Measurements from ENCODE around the gene SPAG9.
"Not testable (repeated sequence)": the region's sequence is repeated elsewhere in the genome, so short reads cannot be mapped to it uniquely, and the experiment has no call there.

The SPAG9 gene

GRCh38 chr17:50944902-50945720 lies 175.6 kb downstream of the SPAG9 start:
- POLR2A ChIA-PET, result interaction anchor here (0.9 to 4.5 kb wide), 6 partner anchors 14 to 92 kb away, joined by 3 to 53 read pairs (median 4); partner anchors contain the start of gene TOB1
- CTCF ChIA-PET, result interaction anchor here (1.1 kb wide), 1 partner anchor 12 kb away, joined by 3 read pairs; no protein-coding TSS in a partner anchor
- TF ChIP-seq CTBP1 (IDR thresholded peaks at IDR 0.05; ENCODE audit: borderline replicate concordance) (no peak), NFRKB (IDR thresholded peaks at IDR 0.05) (no peak), LEF1 (IDR thresholded peaks at IDR 0.05; ENCODE audit: borderline replicate concordance) (no peak), HDGF (IDR thresholded peaks at IDR 0.05; ENCODE audit: borderline replicate concordance) (no peak), ELF4 (IDR thresholded peaks at IDR 0.05) (no peak), ZNF384 (IDR thresholded peaks at IDR 0.05) (no peak), L3MBTL2 (conservative IDR thresholded peaks at IDR 0.05) (no peak), PKNOX1 (IDR thresholded peaks at IDR 0.05) (no peak)
- DNase-seq (ENCODE audit: extremely low spot score), result no peak

- POLR2A ChIA-PET, result interaction anchor here (0.9 to 4.5 kb wide), 6 partner anchors 13 to 91 kb away, joined by 3 to 53 read pairs (median 4); partner anchors contain the start of gene TOB1
- CTCF ChIA-PET, result no interaction called here
- peak; percentile 41; the same call in 1 of the 2 replicates for TF ChIP-seq PKNOX1 (IDR thresholded peaks at IDR 0.05)
- 0 out of 2 replicates have a peak, but pooled peaks have one; percentile 62 for TF ChIP-seq HDGF (IDR thresholded peaks at IDR 0.05; ENCODE audit: borderline replicate concordance)
- no peak for TF ChIP-seq ZNF384 (IDR thresholded peaks at IDR 0.05)
- DNase-seq (ENCODE audit: extremely low spot score), result peak; percentile 60
These were observed 176.4 kb downstream of the SPAG9 start for GRCh38 chr17:50944054-50944901.

DNA sequence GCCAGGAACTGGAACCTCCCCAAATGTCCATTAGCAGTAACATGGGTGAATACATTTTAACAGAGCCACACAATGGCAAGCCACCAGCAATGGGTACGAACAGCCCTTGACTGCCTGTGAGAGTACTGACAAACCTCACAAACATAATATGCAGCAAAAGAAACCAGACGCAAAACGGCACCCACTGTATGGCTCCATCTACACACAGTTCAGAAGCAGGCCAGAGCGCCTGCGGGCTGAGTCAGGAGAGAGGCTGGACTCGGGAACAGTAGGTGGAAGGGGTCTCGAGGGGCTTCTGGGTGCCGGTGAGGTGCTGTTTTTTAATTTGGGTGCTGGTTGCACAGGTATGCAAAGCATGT lies 177.1 kb downstream of the SPAG9 start:
- DNase-seq (ENCODE audit: extremely low spot score), result no peak
- TF ChIP-seq HDGF (IDR thresholded peaks at IDR 0.05; ENCODE audit: borderline replicate concordance) (no peak), ELF4 (IDR thresholded peaks at IDR 0.05) (no peak), PKNOX1 (IDR thresholded peaks at IDR 0.05) (no peak), LEF1 (IDR thresholded peaks at IDR 0.05; ENCODE audit: borderline replicate concordance) (no peak), FOXA1 (IDR thresholded peaks at IDR 0.05) (no peak), ZNF384 (IDR thresholded peaks at IDR 0.05) (no peak), FOXM1 (IDR thresholded peaks at IDR 0.05; ENCODE audit: borderline replicate concordance) (no peak), BHLHE40 (IDR thresholded peaks at IDR 0.05; ENCODE audit: borderline replicate concordance) (no peak), ARNT (IDR thresholded peaks at IDR 0.05) (no peak), FOXK2 (IDR thresholded peaks at IDR 0.05) (no peak), NFRKB (IDR thresholded peaks at IDR 0.05) (no peak), SUZ12 (IDR thresholded peaks at IDR 0.05) (no peak), CTBP1 (IDR thresholded peaks at IDR 0.05; ENCODE audit: borderline replicate concordance) (no peak), TARDBP (IDR thresholded peaks at IDR 0.05) (no peak), L3MBTL2 (conservative IDR thresholded peaks at IDR 0.05) (no peak)
- ChIA-PET POLR2A (interaction anchor here (1.4 to 4.5 kb wide), 3 partner anchors 77 to 90 kb away, joined by 4 to 53 read pairs (median 8); partner anchors contain the start of gene TOB1), CTCF (no interaction called here)

DNA sequence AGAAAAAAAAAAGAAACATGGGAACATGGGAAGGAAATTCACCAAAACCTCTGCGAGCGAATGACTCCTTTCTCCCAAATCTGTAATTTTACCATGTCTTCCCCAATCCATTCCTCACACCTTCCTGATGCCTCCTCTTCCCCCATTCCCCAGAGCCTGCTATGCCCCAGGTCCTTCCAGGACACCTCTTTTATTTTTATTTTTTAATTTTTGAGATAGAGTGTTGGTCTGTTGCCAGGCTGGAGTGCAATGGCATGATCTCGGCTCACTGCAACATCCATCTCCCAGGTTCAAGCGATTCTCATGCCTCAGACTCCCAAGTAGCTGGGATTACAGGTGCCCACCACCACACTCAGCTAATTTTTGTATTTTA lies 179.0 kb downstream of the SPAG9 start:
- ChIA-PET CTCF (interaction anchor here (1.0 kb wide), 1 partner anchor 8 kb away, joined by 3 read pairs; no protein-coding TSS in a partner anchor), POLR2A (interaction anchor here (1.8 kb wide), 1 partner anchor 75 kb away, joined by 5 read pairs; the partner anchor contains the start of gene TOB1)
- not testable (repeated sequence) for DNase-seq (ENCODE audit: extremely low spot score)

GRCh38 chr17:50939795-50940684 lies 180.6 kb downstream of the SPAG9 start:
- ChIA-PET POLR2A (interaction anchor here (1.5 to 1.8 kb wide), 2 partner anchors 73 to 74 kb away, joined by 5 to 10 read pairs; partner anchors contain the start of gene TOB1), CTCF (interaction anchor here (0.9 to 1.3 kb wide), 2 partner anchors 14 to 87 kb away, joined by 3 read pairs; no protein-coding TSS in a partner anchor)
- no peak for DNase-seq (ENCODE audit: extremely low spot score)
- no peak for TF ChIP-seq SP1 (IDR thresholded peaks at IDR 0.05)
- no peak for TF ChIP-seq NFRKB (IDR thresholded peaks at IDR 0.05)
- no peak for TF ChIP-seq FOXM1 (IDR thresholded peaks at IDR 0.05; ENCODE audit: borderline replicate concordance)
- no peak for TF ChIP-seq HDGF (IDR thresholded peaks at IDR 0.05; ENCODE audit: borderline replicate concordance)
- TF ChIP-seq PKNOX1 (IDR thresholded peaks at IDR 0.05), result no peak
- TF ChIP-seq ELF4 (IDR thresholded peaks at IDR 0.05), result no peak
- no peak for TF ChIP-seq TARDBP (IDR thresholded peaks at IDR 0.05)
- TF ChIP-seq ZNF384 (IDR thresholded peaks at IDR 0.05), result no peak
- no peak for TF ChIP-seq SUZ12 (IDR thresholded peaks at IDR 0.05)
- no peak for TF ChIP-seq L3MBTL2 (conservative IDR thresholded peaks at IDR 0.05)
- TF ChIP-seq BHLHE40 (IDR thresholded peaks at IDR 0.05; ENCODE audit: borderline replicate concordance), result no peak
- TF ChIP-seq FOXK2 (IDR thresholded peaks at IDR 0.05), result no peak
- TF ChIP-seq ARNT (IDR thresholded peaks at IDR 0.05), result no peak
- no peak for TF ChIP-seq CTBP1 (IDR thresholded peaks at IDR 0.05; ENCODE audit: borderline replicate concordance)
- no peak for TF ChIP-seq LEF1 (IDR thresholded peaks at IDR 0.05; ENCODE audit: borderline replicate concordance)
- TF ChIP-seq FOXA1 (IDR thresholded peaks at IDR 0.05), result no peak

Data from HEK293T (cell line).